Hepatic stellate cell (primary cell): ENCODE measurements around the gene UBE2E1.
"Not testable (repeated sequence)": the region's sequence is repeated elsewhere in the genome, so short reads cannot be mapped to it uniquely, and the experiment has no call there.

ENCODE experiments used
- DNase-seq: peaks from one replicate; pipeline ENCODE4 v3.0.0; 2011; ENCODE audit warnings: low spot score

Gene UBE2E1

DNA sequence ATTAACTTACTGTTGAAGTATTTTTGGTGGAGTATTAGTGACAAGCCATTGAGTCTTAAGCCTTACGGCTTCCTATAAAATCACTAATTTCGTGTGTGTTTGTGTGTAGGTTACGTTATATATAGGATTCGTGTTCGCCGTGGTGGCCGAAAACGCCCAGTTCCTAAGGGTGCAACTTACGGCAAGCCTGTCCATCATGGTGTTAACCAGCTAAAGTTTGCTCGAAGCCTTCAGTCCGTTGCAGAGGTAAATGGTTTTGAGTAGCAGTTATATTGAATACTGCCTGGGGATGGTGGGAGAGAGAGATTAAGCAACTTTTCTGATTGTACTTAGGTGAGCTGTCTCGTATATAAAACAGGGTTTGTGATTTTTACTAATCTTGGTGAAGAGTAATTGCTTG lies 112.6 kb downstream of the UBE2E1 start:
- not testable (repeated sequence) for DNase-seq

DNA sequence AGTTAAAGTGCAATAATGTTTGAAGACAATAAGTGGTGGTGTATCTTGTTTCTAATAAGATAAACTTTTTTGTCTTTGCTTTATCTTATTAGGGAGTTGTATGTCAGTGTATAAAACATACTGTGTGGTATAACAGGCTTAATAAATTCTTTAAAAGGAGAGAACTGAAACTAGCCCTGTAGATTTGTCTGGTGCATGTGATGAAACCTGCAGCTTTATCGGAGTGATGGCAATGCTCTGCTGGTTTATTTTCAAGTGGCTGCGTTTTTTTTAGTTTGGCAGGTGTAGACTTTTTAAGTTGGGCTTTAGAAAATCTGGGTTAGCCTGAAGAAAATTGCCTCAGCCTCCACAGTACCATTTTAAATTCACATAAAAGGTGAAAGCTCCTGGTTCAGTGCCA lies 113.9 kb downstream of the UBE2E1 start:
- no peak for DNase-seq

DNA sequence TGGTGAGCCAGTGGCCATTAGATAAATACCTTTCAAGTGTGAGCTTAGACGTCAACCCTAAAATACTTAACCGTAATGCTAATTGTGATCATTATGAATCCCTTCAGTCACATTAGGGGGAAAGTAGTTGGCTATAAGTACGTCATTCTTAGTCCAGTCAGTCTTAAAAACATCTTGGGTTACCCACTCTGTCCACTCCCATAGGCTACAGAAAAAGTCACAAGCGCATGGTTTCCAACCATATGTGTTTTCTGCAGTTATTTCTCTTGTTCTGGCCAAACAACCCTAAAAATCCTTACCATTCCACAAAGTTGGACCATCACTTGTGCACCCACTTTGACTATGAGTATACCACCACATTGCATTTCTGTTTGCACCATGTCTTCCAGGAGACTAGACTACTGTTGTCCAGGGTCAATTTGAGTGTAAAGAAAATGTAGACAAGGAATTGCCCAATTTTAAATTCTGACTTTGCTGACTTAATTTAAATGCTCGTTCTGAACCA lies 114.4 kb downstream of the UBE2E1 start:
- no peak for DNase-seq

DNA sequence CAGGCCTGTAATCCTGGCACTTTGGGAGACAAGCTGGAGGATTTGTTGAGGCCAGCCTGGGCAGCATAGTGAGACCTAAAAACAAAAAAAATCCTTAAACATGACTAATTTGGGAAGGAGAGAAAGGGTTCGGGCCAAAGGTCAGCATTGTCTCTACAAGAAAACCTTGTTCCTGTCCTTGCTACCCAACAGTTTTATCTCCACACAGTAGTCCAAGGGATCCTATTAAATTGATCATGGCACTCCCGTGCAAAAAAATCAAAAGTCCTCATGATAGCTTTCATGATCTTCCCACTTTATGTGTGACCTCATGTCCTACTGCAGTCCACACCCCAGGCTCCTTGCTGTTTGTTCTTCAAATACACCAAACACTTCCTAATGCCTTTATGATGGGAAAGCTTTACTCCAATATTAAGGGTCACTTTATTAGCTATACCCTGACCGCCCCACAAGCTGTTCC lies 115.3 kb downstream of the UBE2E1 start:
- no peak for DNase-seq

DNA sequence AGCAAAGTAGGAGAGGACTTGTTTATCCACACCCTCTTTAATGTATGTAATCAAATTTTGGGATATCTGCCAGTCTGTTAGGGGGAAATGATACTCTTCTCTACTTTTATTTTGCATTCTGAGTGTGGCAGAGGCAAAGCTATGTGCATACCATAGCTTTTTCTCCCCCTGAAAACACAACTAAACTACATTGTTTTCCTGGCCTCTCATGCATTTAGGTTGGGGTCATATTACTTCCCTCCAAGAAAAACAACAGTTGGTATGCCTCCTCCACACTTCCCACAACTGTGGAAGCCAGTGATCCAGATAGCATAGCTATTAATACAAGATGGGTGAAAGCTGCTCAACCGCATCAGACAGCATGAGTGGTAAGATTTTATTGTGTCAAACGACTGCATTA lies 118.0 kb downstream of the UBE2E1 start:
- peak; percentile 35 for DNase-seq

DNA sequence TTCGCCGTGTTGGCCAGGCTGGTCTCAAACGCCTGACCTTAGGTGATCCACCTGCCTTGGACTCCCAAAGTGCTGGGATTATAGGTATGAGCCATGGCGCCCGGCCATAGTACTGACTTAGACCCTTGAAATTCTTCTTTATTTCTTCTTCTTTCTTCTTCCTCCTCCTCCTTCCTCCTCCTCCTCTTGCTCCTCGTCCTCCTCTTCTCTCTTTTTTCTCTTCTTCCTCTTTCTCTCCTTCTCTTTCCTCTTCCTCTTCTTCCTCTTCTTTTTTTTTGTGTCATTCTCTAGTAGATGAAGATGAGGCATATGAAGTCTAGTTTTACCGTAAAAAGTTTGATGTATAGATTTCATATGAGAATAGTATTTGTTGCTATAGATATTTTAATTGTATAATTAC lies 120.5 kb downstream of the UBE2E1 start:
- no peak for DNase-seq

DNA sequence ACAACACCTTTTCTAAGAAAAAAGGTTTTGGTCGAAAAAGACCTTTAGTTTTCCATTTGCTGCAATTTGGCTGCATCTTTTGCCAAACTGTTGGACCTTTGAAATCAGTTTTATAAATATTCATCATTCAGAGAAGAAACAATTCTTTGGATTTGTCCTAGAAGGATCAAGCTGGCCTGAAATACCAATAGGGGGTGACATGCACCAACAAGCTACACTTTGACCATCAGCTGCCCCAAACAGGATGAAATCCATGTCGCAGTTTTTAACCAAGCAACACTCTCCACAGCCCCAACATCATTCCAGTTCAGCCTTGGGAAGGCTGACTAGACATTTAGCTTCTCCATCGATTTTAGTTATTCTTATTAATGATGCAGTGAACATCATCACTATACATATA lies 121.0 kb downstream of the UBE2E1 start:
- DNase-seq = no peak

DNA sequence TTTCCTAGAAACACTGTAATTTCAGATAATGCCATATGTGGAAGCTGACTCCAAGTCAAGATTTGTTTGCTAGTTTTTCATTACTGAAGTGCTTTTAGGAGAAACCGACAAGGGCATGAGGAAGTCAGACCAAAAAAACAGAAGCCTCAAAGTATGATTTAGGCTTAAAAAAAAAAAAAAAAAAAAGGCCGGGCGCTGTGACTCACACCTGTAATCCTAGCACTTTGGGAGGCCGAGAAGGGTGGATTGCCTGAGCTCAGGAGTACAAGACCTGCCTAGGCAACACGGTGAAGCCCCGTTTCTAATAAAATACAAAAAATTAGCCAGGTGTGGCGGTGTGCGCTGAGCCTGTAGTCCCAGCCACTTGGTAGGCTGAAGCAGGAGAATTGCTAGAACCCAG lies 122.8 kb downstream of the UBE2E1 start:
- no peak for DNase-seq

DNA sequence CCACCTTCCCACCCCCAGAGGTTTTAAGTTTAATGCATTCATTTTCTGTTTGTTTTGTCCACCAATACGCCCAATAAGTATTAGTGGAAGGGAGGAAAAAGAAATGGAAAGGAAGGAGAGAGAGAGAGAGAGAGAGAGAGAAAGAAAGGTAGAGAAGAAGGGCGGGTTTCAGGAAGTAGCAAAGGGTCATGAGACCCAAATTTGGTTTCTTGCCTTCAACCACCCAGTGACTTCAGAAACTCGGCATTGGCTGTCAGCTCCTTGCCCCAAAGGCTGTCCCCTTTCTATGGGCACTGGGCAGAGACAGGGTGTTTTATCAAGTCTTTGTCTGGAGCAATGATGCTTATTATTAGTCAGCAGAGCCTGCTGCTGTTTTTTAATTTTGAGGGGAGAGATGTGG lies 125.8 kb downstream of the UBE2E1 start:
- no peak for DNase-seq

DNA sequence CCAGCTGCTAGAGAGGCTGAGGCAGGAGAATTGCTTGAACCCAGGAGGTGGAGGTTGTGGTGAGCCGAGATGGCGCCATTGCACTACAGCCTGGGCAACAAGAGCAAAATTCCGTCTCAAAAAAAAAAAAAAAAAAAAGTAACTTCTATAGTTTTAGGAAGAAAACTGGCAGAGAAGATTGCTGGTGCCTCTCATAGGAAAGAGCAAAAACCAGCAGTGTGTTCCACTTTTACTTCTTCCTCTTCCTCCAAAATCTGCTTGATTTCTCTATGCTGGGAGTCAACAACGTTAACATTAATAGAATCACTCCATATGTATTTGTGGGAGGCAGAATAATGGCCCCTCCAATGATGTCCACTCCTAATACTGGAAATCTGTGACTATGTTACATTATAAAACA lies 126.8 kb downstream of the UBE2E1 start:
- DNase-seq = no peak

DNA sequence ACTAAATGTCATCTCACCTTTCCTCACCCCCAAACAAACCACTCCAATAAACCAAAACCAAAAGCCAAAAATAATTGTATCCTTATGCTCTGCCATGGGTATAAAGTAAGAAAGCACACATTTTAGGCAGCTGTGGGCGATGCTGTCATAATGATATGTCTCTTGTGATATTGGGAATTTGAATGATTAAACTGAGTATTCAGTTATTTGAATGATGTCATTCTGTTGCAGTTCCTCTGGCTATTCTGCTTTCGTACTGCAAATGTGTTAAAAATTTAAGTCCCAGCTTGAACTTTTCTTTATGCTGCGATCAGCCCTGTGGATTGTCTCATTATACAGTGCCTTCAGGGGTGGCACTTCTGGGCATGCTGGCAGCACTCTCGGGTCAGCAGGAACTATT lies 128.5 kb downstream of the UBE2E1 start:
- DNase-seq = no peak

DNA sequence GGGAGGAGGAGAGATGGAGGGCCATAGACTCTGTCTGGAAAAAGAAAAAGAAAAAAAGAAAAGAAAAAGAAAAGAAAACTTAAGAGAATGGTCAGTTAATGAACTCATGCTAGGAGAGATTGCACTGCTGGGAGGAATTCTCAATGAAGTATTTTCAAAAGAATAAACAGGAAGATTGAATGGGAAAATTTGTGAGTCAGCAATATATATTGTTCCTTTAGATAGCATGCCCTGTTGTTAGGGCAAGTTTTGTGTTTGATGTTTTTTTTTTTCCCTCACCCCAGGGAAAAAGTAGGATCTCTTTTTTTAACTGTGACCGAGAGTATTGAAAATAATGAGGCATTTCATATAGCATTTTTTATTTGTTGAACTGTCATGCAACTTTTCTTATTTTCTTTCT lies 131.5 kb downstream of the UBE2E1 start:
- no peak for DNase-seq

DNA sequence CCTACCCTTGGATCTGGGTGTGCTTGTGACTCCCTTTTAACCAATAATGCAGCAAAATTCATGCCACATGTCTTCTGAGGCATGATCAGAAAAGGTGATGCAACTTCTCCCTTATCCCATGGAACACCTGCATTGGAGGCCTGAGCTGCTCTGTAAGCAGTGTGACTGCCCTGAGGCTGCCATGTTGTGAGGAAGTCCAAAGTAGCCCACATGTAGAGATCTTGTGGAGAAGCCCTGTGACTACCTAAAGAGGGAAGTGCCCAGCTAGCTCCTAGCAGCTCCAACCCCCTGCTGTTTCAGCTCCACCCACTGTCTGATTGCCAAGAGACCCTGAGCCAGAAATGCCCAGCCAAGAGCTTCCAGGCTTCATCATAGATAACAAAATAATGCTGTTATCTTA lies 132.9 kb downstream of the UBE2E1 start:
- DNase-seq = no peak

DNA sequence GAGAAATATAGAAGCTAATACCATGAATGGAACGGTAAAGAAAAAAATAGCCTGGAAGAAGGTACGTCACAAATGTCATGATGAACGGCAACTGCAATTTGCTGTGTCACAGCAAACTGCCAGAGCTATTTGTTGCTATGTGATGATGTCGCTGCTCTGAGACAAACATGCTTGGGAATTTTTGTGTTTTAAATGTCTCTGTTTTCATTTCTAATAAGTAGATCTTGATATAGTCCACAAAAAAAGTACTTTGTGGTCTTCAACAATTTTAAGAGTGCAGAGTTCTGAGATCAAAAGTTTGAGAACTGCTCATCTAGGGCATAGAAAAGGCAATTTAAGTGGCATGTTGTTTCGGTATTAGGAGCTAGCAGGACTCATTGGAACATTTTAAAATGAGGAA lies 135.0 kb downstream of the UBE2E1 start:
- no peak for DNase-seq
